ACHN (cell line): ENCODE results near the gene CNTROB.
A peak's percentile ranks its signal among the peaks of the same experiment; 100 is the strongest.

Experiments
- DNase-seq: peaks from one replicate; pipeline ENCODE4 v3.0.0-alpha.2; 2015
- in situ Hi-C: cut with HindIII; loops from 2 replicates; pipeline ENCODE4 v1.10.0; 2017; ENCODE audit warnings: low sequenced_read_pairs, low pct_ligation_motif_present, low pct_unique_long_range_greater_than_20kb

Gene CNTROB

DNA sequence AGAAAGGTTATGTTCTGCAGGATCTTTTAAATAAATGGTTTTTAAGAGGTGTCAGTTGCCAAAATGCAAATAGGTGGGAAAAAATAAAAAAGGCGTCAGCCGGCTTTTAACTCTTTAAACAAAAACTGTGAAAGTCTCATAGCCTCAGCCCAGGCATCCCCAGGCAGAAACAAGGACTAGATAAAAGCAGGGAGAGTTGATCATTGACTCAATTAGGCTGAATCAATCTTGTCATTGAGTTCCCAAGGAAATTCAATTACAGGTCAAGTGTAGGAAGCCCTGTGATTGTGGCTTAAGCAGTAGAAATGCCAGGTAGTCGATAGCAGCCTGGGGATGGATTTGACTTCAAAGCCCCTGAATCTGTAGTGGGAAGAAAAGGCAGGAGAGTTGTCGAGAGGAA, 39.6 kb downstream of the CNTROB start:
- no peak for DNase-seq
- in situ Hi-C loops: no loop called here

DNA sequence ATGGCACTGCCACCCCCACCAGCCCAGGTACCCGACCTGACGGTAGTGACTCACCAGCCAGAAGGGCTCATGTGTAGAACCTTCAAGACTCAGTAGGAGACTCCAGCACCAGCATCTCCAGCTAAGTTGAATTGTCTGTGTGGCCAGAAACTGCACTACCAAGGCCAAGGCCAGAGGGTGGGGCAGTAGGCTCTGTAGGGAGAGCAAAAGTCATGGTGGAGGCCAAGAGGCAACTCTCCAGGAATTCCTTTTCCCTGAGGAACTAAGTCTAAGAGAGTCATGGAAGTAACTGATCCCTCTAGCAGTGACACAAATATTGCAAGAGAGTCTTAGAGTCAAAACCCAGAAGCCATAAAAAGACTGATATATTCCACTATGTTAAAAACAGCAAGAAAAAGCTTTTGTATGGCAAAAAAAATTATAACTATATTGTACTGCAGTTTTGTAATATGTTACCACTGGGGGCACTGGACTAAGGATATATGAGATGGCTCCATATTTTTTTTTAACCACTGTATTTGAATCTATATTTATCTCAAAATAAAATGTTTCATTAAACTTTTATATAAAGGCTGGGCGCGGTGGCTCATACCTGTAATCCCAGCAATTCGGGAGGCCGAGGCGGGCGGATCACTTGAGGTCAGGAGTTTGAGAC, 40.3 kb downstream of the CNTROB start:
- in situ Hi-C loops: no loop called here
- no peak for DNase-seq

DNA sequence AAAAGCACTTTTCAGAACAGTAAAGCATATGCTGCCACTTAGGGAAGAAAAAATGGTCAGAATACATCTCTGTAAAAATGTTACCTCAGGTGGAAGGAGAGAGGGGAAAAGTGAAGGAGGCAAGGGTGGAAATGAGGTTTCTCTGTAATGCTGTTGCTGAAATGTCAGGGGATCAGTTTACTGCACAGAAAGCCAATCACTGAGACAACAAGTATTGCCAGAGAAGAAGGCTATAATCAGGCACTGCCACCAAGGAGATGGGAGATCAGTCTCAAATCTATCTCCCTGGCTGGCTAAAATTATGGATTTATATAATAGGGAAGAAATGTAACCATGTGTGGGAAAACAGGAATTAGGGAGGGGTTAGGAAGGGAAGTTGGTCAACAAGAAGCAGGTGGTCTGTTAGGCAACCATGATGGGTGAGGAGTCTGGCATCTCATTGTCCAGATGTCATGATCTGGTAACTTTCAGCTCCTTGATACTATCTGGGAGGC, 42.7 kb downstream of the CNTROB start:
- in situ Hi-C loops: no loop called here
- DNase-seq: no peak

DNA sequence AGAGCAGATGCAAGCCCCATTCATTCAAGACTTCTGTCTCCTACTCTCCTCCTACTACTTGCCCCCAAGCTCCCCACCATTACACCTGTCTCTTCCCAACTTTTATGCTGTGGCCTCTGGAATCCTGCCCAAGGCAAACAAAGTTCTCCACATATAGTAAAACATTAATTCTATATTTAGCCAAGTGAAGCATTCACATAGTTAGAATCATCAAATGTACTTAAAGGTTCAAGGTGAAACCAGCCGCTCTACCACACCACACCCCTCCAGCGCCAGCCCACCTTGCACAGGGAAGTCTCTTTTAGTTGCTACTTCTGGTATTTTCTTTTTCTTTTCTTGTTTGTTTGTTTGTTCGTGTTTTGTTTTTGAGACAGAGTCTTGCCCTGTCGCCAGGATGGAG, 45.0 kb downstream of the CNTROB start:
- DNase-seq: no peak
- in situ Hi-C loops: no loop called here

DNA sequence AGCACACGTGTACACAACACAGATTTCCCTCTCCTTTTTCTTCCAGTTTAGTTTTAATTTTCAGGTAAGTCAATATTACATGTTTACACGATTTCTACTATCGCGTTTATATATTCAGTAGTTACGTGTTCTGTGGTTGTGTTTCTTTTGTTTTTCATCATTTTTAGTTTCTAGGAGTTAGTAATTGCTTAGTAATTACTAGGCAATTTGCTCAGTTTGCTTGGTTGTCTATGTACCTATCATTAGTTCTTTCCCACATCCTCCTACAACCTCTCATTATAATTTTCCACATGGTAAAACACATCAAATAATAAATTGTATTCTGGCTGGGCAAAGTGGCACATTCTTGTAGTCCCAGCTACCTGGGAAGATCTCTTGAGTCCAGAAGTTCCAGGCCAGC, 45.8 kb downstream of the CNTROB start:
- in situ Hi-C loops: no loop called here

DNA sequence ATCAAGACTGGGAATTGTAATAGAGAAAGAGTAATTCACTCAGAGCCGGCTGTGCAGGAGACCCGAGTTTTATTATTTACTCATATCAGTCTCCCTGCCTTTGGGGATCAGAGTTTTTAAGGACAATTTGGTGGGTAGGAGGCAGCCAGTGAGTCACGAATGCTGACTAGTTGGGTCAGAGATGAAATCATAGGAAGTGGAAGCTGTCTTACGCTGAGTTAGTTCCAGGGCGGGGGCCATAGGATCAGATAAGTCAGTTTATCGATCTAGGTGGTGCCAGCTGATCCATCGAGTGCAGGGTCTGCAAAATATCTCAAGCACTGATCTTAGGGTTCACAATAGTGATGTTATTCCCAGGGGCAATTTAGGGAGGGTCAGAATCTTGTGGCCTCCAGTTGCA, 50.2 kb downstream of the CNTROB start:
- DNase-seq: peak; percentile 22
- in situ Hi-C loops: no loop called here

More for the DNA sequence above, 45.8 kb downstream of the CNTROB start:
- DNase-seq: no peak

DNA sequence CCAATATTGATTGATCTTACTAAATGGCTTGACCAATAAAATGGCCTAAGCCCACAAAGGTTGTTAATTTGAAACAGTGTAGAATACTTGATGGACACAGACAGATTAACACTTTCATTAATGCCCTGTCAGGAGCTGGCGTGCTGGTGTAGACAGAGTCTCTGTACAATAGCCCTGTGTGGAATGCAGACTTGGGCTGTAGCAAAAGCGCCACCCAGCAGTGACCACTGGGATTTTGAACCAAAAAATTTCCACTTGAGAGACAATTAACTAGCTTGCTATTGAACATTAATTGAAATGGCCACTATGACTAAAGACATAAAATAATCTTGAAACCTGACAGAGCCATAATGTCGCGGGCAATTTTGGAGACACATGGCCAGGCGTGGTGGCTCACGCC, 50.7 kb downstream of the CNTROB start:
- in situ Hi-C loops: no loop called here
- DNase-seq: peak; percentile 28

DNA sequence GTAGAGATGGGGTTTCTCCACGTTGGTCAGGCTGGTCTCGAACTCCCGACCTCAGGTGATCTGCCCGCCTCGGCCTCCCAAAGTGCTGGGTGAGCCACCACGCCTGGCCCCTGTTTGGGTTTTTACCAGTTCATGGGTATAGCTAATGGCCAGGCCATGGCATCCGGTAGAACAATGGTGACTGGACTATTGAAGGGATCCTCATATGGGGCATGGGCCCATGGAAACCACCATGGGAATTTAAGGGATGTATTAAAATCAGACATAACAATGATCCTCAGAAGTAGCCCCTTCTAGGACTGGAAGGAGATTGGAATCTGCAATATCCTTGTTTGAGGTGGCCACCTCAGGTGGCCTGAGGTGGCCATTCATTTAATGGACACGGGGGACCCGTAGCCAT, 52.9 kb downstream of the CNTROB start:
- in situ Hi-C loops: no loop called here
- DNase-seq: no peak

DNA sequence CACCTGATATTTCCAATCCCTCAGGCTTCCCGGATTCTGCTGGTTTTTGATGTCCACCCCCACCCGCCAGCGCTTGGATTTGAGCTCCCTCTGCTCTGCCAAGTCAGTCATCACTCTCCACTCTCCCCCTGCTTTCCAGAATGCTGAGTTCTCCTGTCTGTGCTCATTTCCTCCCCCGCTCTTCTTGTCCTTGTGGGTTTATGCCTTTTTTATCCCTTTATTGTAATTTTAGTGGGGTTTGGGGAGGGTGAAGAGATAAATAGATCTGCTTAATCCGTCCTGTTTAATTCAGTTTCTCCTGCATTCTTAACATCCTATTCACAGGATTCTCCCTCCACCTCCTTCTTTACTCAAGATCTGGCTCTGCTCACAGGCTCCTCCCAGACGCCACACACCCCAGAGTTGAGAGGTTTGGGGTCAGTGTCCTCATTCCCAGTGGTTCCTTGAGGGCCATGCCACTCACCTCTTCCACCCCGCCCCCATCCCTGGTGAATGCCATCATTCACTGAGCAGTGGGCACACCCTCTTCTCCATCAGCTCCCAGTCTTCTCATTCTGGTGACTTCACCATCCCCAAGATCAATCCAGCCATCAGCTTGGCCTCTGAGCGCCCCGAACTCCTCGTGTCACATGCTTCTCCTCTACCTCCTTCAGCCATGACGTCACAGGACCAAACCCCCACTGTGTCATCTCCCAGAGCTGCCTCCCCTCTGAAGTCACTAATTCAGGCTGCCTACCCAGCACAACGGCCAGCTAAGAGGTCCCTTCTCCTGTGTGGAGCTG, 55.3 kb downstream of the CNTROB start:
- DNase-seq: no peak
- in situ Hi-C loops: no loop called here

DNA sequence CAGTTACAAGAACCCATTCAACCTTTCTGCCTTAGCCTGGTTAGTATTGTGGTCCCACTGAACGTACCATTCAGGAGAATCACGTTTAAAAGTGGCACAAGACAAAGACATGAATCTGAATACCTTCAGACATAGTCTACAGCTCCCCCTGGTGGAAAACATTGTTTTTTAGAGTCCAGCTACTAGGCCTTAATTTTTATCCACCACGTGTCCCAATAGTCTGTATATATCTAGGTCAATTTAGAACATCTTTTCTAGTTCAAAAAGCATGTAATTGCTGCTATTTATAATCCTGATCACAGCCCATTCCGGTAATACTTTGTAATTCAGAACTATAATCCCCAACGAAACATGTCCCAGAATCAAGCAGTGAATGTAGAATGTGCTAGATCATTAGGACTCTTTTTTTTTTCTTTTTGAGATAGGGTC, 56.8 kb downstream of the CNTROB start:
- in situ Hi-C loops: no loop called here
- DNase-seq: peak; percentile 85

DNA sequence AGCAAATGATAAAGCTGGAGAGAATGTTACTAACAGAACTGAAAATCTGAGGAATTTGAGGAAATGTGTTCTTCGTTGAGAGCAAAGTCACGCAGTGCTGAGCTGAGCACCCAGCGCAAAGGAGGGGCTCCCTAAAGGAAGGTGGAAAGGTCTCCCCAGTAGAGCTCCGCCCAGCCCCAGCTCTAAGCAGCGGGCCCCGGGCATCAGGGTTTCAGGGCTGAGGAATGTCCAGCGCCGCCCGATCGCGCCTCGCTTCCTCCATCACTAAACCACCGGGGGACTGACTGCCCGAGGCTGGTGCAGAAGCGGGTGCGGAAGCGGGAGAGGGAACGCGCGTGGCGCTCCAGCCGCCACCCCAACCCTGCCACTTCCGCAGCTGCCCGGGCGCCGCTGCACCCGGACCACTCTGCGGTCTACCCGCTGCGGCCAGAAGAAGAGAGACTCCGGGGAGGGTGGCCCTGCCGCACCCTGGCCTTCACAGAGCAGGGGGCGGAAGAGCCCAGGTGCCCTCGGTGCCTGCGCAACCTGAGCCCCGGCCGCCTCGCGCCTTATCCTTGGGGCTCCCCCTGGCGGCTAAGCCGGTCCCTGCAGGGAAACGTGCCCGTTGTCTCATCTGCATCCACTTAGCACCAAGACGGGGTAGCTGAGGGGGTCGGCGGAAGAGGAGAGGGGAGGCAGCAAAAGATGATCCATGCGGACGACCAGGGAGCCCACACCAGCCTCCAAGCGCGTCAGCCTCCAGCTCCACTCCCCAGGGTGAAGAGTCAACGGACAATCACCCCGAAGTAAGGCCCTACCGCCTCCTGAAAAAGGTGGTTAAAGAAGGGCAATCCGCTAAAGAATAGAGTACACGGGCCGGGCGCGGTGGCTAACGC, 58.0 kb downstream of the CNTROB start:
- peak; percentile 78 for DNase-seq
- in situ Hi-C loops: no loop called here

DNA sequence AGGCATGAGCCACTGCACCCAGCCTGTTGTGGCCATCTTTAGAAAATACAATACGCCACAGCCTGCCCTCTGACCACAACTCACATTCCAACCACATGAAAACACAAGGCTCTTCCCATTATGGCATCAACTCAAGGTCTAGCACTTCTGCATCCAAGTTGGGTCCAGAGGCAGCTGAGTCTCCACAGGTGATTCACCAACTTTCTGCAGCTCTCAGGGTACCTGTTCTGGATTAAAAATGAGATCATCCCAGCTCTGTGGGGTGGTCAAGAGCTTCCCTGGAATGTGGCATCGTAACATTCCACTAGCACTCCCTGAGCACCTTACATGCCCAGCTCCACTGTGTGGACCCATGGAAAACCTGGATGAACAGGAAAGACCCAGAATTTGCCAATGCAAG, 60.5 kb downstream of the CNTROB start:
- in situ Hi-C loops: no loop called here
- DNase-seq: peak; percentile 36

DNA sequence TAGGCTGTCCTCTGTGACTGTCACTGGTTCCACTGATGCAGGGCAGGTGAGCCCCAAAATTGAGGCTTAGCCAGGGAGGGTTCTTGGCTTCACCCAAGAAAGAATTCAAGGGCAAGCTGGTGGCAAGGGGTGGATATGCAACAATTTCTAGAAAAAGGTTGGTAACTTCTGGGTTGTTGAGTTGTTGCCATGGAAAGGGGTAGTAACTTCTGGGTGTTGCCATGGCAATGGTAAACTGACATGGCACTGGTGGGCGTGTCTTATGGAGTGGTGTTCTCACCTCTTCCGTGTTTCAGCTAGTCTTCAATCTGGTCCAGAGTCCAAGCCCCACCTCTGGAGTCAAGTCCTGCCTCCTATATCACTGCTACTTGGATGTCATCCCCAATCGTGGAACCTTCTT, 60.9 kb downstream of the CNTROB start:
- DNase-seq: no peak
- in situ Hi-C loops: no loop called here

DNA sequence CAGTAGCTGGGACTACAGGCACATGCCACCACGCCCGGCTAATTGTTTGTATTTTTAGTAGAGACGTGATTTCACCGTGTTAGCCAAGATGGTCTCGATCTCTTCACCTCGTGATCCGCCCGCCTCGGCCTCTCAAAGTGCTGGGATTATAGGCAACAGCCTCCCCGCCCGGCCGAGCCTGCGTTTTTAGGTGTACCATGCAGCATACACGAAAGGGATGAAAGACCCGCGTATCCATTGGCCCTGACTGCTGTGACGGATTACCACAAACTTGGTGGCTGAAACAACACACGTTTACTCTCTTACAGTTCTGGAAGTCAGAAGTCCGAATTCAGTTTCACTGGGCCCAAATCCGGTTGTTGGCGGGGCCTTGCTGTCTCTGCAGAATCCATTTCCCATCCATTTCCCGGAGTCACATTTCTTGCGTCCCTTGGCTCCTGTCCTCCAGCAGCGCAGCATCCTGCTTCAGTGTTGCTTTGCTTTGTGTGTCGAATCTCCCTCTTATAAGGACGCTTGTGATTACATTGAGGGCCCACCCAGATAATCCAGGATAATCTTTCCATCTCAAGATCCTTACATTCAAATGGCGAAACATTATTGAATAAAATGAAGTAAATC, 62.1 kb downstream of the CNTROB start:
- no peak for DNase-seq
- in situ Hi-C loops: no loop called here

DNA sequence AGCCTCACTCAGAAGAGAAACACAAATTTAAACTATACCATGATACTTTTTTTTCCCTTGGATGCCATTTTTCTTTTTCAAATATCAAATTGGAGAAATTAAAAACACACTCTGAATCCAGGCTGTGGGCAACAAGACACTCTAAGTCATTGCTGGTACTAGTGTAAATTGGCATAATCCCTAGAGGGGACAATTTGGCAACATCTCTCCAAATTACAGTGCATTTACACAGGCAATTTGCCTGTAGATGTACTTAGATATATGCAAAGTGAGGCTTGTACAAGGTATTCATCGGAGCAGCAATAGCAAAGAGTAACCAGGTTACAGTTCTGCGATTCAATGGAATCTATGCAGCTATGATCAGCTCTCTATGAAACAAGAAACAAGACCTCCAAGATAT, 63.7 kb downstream of the CNTROB start:
- in situ Hi-C loops: no loop called here
- DNase-seq: no peak

DNA sequence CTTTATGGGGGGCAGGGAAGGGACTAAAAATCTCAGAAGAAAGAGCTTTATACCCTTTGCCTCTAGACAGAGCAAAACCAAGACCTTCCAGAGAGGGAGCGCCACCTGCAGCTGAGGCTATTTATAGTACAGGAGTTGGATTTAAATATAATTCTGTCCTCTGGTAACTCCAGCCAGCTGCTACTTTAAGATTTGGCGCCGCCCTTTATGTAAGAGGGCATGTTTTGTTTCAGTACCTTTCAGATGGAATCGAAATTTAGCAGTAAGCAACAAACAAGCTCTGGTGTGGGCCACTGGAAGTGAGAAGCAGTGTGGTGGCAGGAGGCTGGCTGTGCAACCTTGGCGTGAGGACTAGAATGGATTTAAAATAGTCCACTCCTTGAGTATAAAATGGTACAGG, 65.2 kb downstream of the CNTROB start:
- peak; percentile 31 for DNase-seq

More for the DNA sequence above, 65.2 kb downstream of the CNTROB start:
- in situ Hi-C loops: no loop called here
